ENCODE data around the gene LDB3.
"Not testable (repeated sequence)": the region's sequence is repeated elsewhere in the genome, so short reads cannot be mapped to it uniquely, and the experiment has no call there.

Gene LDB3

GRCh38 chr10:86668297-86669165 is at the start of gene LDB3:
Gene LDB3 (plus strand): TSS chr10:86668511. CDS start chr10:86668692, 181 bp downstream.
- peak; percentile 65 for DNase-seq

- no peak for DNase-seq
Observed at GRCh38 chr10:86628311-86628710, 40.0 kb upstream of the LDB3 start.

DNA sequence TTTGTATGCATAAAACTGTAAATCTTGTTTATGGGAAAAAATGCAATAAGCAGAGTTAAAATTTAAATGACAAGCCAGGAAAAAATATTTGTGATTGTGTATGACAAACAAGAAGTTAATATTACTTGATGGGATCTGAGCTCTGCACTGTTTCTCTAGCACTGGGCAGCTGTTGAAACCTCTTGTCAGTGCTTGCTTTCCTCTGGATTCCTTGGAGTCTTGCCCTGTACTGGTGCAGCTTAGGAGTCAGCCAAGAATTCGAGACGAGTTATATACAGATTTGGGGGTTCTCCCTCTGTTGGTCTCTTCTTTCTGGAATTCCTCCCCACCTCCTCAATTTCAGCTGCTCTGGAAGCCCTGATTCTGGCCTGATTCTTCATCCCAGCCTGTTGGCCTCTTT is 38.2 kb upstream of the LDB3 start:
- no peak for DNase-seq

DNA sequence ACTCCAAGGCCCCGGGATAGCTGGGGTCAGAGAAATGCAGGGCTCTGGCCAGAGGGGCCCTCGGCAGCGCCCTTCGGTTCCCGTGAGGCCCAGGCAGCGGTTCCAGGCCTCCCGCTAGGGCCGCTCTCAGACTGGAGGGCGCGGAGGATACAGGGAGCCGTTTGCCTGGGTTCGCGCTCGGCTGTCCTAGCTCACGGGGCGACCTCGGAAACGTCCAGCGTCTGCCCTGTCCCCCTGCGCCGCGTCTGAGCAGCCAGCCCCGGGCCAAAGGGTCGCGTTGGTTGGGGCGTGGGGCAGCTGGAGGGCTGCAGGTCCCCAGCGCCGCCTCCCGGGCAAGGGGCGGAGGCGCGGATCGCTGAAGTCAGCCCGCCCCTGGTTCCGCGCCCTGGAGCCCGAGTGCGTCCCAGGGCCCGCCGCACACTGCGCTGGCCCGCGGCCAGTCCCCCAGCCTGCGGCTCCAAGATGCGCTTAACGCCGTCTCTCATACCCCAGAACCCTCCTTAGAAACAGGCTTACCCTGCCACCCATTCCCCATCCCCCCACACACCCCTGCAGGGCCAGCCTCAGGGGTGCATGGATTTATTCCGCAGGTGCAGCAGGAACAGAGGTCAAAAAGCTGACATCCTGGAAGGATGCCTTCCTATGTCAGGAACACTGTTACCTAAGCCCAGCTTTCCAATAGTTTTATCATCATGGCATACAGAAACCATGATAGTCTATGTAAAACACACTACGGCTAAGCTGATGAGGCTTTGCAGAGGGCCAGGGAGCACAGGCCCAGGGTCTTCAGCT is 36.1 kb upstream of the LDB3 start:
- DNase-seq = peak; percentile 52

- no peak for DNase-seq
Observed at GRCh38 chr10:86632951-86633350, 35.4 kb upstream of the LDB3 start.

- DNase-seq = no peak
Observed at GRCh38 chr10:86635402-86635801, 32.9 kb upstream of the LDB3 start.

DNA sequence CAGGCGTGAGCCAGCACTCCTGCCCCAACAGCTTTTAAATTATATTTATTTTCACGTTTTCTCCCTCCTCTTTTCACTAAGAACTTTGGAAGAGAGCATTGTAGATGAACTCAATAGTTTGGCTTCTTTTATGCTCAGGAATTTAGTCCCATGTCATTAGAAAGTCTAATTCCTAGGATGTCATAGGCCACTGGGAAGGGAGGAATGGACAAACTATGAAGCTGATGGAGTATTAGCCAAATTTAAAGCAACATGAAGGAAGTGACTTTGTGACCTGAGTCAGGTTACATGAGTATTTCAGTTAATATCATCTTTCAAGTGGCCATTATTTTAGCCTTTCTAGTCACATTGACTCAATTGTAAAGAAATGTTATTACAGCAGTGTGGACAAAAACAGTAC is 32.0 kb upstream of the LDB3 start:
- no peak for DNase-seq

GRCh38 chr10:86642021-86642420 is 26.3 kb upstream of the LDB3 start:
- no peak for DNase-seq

GRCh38 chr10:86642499-86642898 is 25.8 kb upstream of the LDB3 start:
- no peak for DNase-seq

DNA sequence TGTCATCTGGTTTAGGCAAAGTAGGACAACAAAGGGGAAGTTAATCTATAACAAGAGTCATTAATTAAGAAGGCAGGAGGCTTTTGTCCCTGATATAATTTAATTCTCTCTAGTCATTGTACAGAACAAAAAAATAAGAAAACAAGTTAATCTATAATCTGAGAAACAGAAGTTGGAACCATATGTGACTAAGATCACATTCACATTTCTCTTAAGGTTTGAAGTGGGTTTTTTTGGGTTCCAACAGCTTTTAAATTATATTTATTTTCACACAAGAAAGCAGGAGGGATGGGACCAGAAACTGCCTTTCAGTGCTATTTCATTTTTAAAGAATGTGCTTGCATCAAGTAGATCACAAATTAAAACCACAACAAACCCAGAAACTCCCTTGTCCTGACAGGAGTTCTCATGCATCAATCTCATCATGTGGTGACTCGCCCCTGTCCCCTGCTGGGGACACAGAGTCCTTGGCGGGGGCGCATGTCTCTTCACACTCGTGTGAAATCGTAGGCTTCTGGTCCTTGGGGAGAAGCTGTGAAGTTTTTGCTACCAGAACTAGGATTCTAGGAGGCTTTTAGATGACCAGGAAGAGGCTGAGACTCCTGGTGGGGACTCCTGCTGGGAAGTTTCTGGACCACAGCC is 24.0 kb upstream of the LDB3 start:
- no peak for DNase-seq

- no peak for DNase-seq
Observed at GRCh38 chr10:86644794-86645445, 23.4 kb upstream of the LDB3 start.

- not testable (repeated sequence) for DNase-seq
Observed at GRCh38 chr10:86645621-86646165, 22.6 kb upstream of the LDB3 start.

DNA sequence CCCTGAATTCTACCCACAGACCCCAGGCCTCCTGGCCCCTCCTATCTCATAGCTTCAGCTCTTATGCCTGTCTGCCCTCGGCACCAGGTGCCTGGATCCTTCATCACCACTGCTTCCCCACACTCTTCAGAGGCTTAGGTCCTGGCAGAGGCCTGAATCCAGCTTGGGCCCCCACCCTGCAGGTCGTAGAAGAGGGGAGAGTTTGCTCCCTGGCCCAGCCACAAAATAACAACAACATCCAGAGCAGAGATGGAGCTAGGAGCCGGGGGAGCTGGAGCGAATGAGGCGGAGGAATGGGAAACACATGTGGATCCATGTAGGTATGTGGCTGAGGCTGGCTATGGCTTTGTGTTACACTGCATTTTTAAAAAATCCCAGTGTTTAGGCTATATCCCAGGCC is 21.8 kb upstream of the LDB3 start:
- DNase-seq = no peak

GRCh38 chr10:86646933-86647332 is 21.4 kb upstream of the LDB3 start:
- DNase-seq = no peak

GRCh38 chr10:86647773-86648703 is 20.3 kb upstream of the LDB3 start:
- no peak for DNase-seq

DNA sequence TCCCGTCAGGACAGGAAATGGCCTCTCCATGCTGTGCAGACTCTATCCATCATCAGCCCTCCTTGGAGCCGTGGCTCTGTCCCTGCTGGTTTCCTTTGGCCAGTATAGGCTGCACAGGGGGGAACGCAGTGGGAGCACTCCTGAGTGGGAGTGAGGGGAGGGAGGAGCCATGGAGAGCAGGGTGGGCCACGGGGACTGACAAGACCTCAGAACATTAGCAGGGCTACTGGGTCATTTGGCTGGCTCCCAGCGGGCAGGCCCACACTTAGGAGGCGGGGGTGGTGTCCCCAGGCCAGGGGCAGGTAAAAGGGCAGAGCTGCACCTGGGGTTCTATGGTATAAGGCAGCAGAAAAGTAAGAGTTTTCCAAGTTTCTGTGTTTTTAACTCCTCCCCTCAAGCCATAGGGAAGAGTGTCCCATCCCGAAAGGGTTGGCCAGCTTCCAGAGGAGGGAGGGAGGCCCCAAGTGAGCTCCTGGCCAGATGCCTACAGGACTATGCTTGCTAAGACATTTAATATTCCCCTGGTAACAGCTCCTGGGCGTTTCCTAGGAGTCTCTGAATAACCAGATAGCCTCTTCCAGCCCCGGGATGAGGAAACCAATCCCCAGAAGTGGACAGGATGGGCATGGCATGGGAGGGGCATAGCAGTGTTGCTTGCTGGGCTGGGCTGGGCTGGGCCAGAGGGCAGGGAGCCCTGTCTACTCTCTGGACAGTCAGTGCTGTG is 19.4 kb upstream of the LDB3 start:
- no peak for DNase-seq

GRCh38 chr10:86649471-86650150 is 18.7 kb upstream of the LDB3 start:
- DNase-seq = no peak

DNA sequence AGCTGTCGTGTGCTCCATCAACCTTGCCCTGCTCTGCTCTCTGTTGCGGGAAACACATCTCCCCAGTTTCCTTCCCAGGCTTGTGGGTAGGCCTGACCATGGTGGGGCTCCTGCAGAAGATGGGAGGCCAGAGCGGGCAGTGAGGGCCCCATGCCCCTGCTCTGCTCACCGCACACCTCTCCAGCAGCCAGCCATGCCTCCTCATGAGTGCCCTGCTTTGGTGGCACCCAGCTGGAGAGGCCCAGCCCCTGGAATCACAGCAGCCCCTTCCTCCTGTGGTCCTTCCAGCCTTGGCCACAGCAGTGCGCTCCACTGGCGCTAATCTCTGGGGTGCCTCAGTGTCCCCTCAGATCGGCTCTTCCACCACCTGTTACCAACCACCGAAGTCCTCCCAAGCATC is 18.2 kb upstream of the LDB3 start:
- no peak for DNase-seq

DNA sequence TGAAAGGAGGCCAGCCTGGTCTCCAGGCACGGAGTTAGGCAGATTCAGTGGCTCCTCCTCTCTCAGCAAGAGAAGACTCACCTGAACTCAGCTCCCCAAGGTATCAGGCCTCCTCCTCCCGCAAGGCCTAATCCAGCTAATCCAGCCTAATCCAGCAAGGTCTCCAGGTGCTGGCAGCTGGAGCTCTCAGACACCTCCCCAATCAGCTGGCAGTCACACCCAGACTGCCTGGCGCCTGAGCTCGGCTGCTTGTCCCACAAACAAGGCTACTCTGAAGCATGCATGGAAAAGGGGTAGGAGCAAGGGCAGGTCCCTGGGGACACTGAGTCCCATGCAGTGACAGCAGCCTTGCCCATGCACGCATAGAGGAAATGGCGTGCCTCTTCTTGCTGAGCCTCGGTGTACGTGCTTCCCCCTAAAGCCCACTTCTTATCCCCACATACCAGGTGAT is 17.3 kb upstream of the LDB3 start:
- no peak for DNase-seq

DNA sequence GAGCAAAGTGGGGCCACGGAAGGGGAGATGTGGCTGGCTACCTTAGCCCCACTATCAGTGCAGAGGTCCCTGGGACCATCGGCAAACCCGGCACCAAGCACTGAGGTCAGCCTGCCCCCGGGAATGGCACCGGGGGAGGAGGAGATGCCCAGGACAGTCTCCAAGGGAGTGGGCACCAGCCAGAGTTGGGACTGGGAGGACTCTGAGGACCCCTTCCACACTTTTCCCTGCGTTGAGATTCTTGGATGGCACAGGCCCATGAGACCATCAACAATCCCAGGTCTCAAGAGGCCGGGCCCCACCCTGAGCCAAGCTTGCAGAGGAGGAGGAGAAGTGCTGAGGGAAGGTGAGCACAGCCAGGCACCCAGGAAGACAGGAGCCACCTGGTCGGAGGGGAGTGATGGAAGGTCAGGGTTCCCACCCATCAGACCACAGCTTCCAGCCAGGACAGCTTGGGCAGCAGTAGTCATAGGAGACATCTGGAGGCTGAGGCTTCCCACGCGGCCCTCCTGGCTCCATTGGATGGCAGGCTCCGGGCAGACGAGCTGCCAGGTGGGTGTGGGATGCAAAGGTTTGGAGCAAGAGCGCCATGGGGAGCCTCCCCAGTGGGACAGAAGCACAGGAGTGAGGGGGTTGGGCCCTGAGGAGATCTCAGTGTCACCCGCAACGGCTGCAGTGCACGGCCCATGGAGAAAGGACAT is 16.5 kb upstream of the LDB3 start:
- no peak for DNase-seq
